Muscle of back (tissue), 11 donors: ENCODE data around the gene PRKG1. TPM values are rescaled to one million over a fixed set of nuclear protein-coding genes. Genes with fewer than 3 reads are reported as not detected.
A peak's percentile ranks its signal among the peaks of the same experiment; 100 is the strongest.

Experiments used
- DNase-seq, 3 donors: peaks; one replicate each; pipeline versions ENCODE4 v3.0.0 to v3.0.0-alpha.2; 2013
- polyA plus RNA-seq, 10 donors: library from polyadenylated mRNA; unstranded; fragments of 120-200 nt; gene quantifications; one replicate each; pipeline ENCODE4 v1.2.1, GENCODE V29; 2013; ENCODE audit not compliant: insufficient read length in 10 of 10

Gene PRKG1
- polyA plus RNA-seq, 10 donors: 32.4 to 71.5 (median 45.2) TPM

DNA sequence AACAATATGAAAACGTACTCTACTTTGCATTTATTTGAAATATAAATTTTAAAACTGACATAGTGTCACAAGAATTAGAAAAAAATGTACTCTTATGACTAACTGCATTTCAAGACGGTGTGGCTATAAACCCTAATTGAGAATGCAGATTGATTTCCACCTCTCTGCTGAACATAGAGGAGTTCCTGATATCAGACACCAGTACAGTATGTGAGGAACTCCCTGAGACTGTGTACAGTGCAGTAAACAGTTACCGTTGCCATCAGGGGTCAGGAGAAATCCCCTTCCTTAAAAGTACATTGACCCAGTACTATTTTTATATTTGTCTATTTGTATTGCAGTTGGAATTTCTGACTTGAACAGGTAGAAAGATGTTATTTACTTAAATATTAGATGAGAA is 1178.0 kb downstream of the PRKG1 start:
- peak; percentile 21 to 66 (median 47) for DNase-seq

DNA sequence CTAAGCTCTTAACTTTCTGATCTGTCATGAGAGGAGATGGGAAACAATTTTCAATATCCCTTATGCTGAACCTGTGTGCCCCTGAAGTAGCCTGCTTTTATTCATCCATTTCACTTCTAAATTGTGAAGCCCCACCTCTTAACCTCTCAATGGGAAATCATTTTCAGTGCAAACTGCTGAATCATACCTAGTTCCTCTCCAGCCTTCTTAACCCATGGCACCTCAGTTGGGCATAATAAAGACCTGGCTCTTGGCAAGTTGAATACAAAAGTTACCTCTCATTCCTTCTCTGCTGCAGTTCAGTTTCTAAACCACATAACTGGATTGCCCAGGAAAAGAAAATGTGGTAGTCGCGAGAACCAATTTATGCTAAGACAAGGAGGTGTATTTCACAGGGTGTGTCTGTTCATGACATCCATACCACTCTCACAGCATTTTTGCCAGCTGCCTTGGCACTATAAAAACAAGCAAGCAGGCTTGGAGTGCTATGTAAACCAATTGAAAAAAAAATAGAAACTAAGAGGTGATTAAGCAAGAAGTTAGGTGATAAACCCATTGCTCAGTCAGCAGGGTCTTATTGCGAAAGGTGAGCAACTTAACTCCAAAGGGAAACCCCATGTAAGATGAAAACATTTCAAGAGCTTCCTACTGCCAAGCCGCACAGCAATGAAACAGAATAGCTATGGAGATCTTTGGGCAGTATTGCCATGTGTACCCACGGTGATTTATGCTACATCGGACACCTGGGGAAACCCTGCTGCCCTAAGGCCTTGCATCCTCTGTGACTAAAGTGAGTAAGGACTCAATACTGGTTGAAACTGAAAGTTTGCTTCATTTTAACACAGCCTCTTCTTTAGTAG is 1182.8 kb downstream of the PRKG1 start:
- DNase-seq: no peak

GRCh38 chr10:52257692-52258075 is 1183.4 kb downstream of the PRKG1 start:
- DNase-seq: no peak

GRCh38 chr10:52258799-52259425 is 1184.6 kb downstream of the PRKG1 start:
- DNase-seq: peak in 1 of 3 donors; percentile 21

- DNase-seq: no peak
These were observed 1185.1 kb downstream of the PRKG1 start for GRCh38 chr10:52259426-52259812.

- no peak for DNase-seq
These were observed 1187.1 kb downstream of the PRKG1 start for GRCh38 chr10:52261362-52261761.

- no peak for DNase-seq
These were observed 1191.0 kb downstream of the PRKG1 start for GRCh38 chr10:52265131-52265926.

DNA sequence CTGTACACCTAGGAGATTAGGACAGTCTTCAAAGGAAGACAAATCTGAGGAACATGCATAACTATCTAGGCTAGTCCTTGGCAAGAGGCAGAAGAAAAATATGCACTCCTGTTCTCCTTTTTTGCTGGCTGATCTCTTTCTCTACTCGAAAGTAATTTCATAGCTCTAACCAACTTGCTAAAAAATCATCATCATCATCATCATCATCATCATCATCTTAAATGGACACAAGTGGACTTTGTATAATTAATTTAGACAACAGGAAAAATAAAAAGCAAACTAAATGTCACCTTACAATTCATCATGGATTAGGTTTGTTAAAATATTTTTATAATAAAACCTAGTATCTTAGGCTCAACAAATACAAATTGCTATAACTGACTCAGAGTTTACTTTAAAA is 1192.6 kb downstream of the PRKG1 start:
- DNase-seq: no peak

DNA sequence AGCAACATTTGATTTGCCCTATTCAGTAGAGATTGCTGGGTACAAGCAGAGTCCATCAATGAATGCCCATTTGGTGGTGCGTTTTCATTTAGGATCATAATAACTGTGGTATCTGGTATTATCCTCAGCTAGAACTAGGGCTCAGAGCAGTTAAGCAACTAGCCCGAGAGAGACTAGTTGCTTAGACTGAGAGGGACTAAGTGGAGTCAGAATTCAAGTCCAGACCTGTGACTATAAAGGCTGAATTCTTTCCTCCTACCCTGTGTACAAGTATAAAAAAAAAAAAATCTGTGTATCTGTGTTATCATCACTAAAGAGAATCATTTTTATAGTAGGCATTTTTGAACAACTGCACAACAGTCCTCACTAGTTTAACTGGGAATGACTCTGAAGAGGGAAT is 1194.5 kb downstream of the PRKG1 start:
- no peak for DNase-seq

GRCh38 chr10:52269233-52269632 is 1194.9 kb downstream of the PRKG1 start:
- DNase-seq: no peak

DNA sequence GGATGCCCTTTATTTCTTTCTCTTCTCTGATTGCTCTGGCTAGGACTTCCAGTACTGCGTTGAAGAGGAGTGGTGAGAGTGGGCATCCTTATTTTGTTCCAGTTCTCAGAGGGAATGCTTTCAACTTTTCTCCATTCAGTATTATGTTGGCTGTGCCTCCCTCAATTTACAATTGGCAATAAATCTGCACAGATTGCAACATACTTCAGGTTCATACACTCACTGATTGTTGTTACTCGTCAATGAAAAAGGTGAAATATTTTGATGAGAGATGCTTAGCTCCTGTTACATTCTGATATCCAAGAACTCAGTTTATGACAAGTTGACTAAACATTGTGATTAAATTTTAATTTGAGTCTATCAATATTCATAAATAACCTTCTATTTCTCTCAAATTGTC is 1201.9 kb downstream of the PRKG1 start:
- DNase-seq: no peak

- no peak for DNase-seq
These were observed 1202.7 kb downstream of the PRKG1 start for GRCh38 chr10:52276986-52277385.

GRCh38 chr10:52279546-52279945 is 1205.3 kb downstream of the PRKG1 start:
- no peak for DNase-seq

DNA sequence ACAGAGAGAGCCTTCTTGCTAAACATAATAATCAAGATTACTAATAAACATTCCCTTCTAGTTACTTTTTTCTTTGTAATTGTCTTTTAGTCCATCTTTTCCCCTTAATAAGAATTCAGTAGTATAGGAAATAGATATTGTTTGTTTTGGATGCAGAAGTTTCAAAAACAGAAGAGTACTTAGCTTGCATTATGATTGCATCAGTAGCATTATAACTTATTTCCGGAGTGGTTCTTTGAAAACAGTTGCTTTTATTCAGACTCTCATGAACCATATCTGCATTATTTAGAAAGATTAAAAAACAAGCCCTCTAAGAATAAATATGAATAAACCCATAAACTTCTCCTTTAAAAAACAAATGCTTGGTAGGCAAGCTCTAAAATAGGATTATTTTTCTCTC is 1205.8 kb downstream of the PRKG1 start:
- no peak for DNase-seq

DNA sequence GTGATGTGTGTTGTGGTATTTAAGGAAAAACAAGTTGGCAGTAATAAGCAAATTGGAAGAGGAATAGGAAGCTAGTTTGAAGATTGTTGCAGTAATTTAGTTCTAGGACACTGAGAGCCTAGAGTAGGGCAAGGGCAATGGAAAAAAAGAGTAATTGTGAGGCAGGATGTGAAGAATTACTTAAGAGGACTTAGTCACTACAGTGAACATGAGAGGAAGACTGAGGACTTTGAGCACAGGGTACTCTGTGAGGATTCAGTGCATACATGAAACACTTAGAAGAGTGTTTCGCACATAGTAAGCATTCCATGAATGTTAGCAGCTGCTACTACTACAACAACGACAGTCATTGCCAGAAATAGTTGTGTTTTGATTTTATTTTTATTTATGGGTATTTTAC is 1208.9 kb downstream of the PRKG1 start:
- peak in 1 of 3 donors; percentile 8 for DNase-seq

GRCh38 chr10:52284416-52285013 is 1210.2 kb downstream of the PRKG1 start:
- no peak for DNase-seq

DNA sequence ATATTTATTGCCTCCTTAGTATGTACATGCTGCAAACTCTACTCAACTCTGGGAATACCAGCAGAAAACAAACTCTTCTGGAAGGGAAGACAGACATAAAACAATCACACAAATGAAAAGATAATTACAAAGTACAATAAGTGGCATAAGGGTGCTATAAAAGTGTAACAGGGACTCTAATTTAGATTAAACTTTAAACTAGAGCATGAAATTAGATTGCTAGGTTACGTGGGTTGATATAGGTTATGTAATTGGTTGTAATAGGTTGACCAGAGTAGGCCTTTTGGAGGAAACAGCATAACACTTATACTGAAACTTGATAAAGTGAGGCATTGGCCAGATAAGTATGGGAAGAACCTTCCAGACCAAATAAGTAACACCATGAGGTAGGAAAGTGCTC is 1213.6 kb downstream of the PRKG1 start:
- no peak for DNase-seq

DNA sequence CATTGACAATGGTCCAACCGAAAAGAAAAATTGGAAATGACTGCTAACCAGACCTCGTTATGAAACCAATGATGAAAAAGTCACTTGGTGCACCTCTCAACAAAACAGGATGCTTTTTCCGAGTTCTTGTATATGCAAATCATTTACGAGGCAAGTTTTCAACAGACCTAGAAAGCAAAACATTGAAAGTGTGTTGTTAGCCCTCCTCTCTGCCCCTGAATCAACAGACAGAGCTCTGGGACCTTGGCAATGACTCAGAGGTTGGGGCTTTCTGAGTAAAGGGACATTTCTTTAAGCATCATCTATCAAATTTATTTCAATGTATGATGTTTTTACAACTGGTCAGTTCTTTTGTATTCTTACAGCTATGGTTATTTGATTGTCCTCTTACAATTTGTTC is 1223.5 kb downstream of the PRKG1 start:
- no peak for DNase-seq

- no peak for DNase-seq
These were observed 1226.5 kb downstream of the PRKG1 start for GRCh38 chr10:52300599-52301277.

- peak; percentile 64 to 86 (median 77) for DNase-seq
These were observed 1234.2 kb downstream of the PRKG1 start for GRCh38 chr10:52308251-52309031.

DNA sequence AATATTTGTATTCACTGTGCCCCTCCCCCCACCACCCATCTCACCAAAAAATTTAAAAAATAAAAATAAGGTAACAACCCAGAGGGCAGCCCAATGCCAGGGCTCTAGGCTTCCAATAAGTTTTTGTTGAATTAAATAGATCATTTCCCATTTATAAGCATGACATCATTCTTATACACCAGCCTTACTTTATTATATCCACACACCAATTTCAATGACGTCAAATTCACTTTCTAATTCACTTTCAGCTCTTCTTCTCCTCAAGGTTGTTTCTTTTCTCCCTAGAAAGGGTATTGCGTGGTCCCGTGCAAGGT is 1238.6 kb downstream of the PRKG1 start:
- DNase-seq: no peak
